Measurements from ENCODE around the gene NAV1.
"Not testable (repeated sequence)": the region's sequence is repeated elsewhere in the genome, so short reads cannot be mapped to it uniquely, and the experiment has no call there.

Gene NAV1

GRCh38 chr1:201565024-201565730, 26.2 kb downstream of the NAV1 start:
- no peak for DNase-seq (ENCODE audit: low read depth)

DNA sequence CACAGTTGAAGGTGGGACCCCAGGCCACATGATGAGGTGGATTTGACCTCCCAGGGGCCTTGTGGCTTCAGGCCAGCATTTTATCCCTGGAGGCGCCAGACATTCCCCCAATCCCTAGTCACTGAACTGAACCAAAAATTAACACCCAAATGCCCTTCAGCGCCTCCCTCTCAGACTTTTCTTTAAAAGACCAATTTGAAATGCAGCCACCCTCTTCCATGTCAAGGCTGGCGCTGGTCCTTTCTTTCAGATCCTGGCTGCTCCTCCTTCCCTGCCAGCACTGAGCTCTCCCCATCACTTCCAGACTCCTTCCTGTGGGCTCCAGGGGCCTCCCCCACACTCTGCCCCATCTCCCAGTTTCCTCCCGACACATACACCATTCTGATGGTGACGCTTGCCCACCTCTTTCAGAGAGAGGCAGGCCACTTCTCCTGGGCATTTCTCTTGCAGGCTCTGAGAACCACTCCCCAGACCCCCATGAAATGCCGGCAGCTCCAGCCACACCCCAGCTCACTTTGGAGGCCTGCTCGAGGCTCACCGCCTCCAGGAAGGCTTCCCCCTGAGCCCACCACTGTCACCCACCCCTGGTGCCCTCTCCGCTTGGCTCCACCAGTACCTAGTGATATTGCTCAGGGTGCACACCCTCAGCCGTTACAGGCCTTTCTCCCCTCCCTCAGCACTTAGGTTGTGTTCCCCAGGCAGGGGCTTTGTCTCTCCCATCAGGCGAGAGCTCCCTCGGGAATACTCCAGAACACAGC, 27.0 kb downstream of the NAV1 start:
- no peak for DNase-seq (ENCODE audit: low read depth)

DNA sequence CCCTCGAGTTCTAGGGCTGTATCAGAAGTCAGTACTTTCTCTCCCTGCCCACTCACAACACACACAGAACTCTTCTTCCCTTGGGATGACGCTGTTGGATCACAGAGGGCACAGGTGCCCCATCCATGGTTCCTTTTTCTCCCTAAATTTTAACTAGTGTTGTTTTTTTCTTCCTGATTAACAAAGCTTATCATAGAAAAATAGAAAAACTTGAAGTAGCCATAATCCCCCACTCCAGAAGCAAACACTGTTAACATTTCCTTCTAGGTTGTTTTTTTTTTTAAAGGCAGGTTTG, 27.5 kb downstream of the NAV1 start:
- no peak for DNase-seq (ENCODE audit: low read depth)

DNA sequence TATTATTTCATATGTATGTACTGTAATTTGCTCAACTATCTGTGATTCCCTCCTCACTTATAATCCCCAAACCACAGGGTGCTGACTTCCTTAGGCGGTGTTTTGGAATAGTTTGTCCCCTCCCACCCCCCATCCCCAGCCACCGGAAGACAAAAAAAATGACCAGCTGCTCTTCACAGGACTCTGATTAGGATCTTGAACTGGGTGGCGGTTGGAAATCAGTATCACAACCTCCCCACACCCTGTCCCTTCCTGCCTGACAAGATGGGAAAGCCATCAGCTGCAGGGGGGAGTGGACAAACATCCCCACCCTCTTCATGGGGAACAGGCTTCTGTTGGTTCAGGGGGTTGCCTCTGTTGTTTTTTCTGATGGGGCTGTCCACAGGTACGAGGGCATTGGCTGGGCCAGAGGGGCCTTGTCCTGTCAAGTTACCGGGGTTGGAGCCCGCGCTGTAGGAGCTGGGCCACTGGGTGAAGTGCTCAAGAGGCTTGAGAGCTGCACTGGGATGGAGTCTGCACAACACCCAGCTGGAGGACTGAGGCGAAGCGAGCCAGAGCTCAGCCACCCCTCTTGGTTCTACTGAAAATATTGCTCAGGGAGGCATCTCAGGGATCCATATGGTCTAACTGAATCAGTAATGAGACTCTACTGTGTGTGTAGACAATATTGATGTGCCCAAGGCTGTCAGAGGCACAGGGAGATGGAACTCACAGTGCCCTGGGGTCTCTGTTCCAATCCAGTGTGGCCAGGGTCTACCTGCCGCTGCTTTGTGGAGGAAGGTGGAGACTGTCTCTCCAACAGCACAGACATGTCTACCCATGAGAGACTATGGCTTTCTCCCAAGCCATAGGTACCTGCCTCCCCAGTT, 28.2 kb downstream of the NAV1 start:
- DNase-seq (ENCODE audit: low read depth) = no peak

- no peak for DNase-seq (ENCODE audit: low read depth)
These were observed 29.3 kb downstream of the NAV1 start for GRCh38 chr1:201568265-201568664.

- no peak for DNase-seq (ENCODE audit: low read depth)
These were observed 29.9 kb downstream of the NAV1 start for GRCh38 chr1:201568859-201569294.

DNA sequence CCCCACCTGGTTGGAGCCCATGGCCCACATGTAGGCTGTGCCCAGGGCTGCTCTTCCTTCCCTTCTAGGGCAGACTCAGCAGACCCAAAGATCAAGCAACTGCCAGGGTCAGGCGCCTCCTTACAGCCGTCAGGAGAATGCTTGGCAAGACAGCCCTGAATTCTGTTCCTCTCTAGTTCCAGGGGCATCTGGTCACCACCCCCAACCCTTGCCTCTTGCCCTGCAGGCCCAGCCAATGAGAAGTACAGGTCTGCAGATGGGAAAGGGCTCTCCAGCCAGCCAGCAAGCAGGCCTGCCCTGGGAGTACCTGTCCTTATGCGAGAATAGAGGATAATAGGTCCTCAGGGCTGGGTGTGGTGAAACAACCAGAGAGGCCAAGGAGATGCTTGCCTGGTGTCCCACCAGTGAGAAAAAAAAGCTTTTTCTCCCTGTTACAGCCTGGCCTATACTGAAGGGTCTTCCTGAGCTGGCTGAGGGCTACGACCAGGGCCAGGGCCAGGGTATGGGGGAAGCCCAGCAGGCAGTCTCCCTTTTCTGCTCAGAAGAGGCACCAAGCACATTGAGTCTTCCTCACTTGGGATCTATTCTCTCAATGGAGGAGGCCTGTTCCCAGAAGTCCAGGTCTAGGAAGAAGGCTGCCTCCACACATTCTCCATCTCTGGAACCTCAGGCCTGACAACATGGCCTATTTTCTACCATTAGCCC, 31.4 kb downstream of the NAV1 start:
- no peak for DNase-seq (ENCODE audit: low read depth)

DNA sequence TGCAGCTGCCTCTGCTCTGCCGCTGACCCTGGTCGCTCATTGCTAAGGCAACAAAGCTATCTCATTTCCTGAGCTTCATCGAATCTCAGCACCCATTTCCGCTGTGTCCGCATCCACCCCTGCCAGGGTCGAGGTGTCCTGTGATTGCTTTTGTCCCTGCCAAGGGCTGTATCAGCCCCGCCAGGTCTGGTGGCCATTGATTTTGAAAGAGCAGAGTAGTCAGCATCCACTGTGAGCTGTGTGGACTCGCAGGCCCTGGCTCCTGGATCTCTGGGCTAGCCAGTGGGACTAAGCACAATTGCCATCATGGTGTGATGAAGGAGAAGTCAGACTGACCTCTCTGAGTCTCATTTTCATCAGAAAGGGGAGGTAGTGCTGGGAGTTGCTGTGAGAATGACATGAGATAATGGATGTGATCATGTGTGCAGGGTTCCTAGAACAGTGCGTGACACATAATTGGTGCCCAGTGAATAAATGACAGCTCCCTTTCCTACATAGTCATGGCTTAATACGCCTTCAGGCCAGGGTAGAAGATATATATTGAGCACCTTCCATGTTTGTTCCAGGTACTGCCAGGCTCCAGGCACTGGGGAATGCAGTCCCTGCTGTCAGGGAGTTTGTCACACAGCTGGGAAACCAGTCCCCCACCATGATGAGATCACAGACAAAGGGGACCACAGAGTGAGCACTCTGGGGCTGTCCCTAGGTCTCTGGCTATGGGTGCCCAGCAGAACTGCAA, 32.1 kb downstream of the NAV1 start:
- DNase-seq (ENCODE audit: low read depth) = no peak

- no peak for DNase-seq (ENCODE audit: low read depth)
These were observed 34.1 kb downstream of the NAV1 start for GRCh38 chr1:201573030-201573429.

GRCh38 chr1:201573923-201574322, 35.0 kb downstream of the NAV1 start:
- no peak for DNase-seq (ENCODE audit: low read depth)

GRCh38 chr1:201575912-201576311, 37.0 kb downstream of the NAV1 start:
- no peak for DNase-seq (ENCODE audit: low read depth)

DNA sequence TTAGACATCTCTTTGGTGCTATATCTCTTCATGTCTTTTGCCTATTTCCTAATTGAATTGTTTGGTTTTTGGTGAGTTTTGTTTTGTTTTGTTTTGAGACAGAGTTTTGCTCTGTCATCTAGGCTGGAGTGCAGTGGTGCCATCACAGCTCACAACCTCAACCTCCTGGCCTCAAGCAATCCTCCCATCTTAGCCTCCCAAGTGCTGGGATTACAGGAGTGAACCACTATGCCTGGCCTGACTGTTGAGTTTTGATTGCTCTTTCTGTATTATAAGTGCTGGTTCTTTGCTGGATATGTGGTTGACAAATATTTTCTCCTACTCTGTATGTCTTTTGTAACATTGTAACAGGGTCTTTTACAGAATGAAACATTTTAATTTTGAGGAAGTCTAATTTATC, 38.0 kb downstream of the NAV1 start:
- DNase-seq (ENCODE audit: low read depth) = no peak

DNA sequence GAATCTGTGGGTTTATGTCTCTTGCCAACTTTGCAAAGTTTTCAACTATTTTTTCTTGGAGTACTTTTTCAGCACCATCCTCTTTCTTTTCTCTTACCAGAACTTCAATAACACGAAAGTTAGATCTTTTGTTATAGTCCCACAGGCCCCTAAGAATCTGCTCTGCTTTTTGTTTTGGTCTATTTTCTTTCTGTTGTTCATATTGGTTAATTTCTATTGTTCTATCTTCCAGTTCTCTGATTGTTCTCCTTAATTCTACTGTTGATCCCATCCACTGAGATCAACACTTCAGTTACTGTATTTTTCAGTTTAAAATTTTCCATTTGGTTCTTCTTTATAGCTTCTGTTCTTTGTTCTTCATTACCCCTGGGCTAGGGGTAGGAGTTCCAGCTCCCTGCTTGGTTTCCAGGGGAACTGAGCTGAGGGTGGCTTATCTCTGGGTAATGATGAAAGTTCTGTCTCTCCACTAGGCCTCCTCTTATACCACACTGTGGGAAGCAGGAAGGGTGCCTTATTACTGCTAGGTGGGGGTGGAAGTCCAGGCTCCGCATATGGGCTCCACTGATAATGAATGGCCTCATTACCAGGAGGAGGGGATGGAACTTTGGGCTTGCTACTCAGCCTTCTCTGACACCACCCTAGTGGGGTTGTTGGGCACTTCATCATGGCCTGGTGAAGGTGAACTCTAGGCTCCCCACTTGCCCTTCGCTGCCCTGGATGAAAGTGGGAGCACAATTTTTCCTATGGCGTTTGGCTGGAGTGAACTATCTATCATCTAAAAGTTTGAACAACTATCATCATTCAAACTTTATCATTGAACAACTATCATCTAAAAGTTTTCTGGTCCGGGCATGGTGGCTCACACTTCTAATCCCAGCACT, 39.3 kb downstream of the NAV1 start:
- DNase-seq (ENCODE audit: low read depth) = no peak

DNA sequence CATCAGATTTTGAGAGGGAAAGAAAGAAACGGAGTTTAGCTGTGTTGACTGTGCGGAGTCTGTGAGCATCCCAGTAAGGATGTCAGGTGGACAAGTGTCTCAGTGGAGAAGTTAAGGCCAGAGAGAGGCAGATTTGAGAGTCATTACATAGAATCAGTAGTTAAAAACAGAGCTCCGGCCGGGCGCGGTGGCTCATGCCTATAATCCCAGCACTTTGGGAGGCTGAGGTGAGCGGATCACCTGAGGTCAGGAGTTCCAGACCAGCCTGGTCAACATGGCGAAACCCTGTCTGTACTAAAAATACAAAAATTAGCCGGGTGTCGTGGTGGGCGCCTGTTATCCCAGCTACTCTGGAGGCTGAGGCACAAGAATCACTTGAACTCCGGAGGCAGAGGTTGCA, 42.4 kb downstream of the NAV1 start:
- not testable (repeated sequence) for DNase-seq (ENCODE audit: low read depth)

DNA sequence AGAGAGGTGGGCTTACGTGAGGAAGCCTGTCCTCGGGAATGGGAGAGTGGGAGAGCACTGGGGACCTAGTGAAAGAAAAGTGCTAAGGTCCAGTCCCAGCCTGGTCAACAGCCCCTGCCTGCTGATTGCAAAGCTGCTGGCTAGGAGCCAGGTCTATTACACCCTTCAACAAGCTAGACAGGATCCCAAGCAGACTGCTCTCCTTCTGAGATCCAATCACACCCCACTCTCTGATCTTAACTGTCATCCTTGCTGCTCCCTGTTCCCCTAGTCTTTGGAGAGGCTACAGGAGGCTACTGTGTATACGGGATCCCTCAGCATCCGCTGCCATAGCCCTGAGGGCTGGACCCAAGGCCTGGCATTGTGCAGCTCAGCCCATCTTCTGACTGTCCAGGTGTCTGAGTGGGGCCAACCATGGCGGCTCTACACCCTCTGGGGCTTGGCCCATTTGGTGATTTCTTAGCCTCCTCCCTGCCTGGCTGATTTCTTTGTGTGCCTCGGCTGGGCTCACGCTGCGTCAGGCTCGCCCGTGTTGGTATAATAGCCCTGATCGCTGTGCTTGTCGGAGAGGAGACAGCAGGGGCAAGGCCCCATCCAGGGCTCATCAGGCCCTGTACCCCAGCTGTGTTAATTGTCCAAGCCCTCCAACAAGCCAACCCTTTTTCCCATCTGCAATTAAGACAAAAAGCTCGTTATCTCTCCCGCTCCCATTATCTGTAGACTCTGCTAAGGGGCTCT, 43.9 kb downstream of the NAV1 start:
- no peak for DNase-seq (ENCODE audit: low read depth)

DNA sequence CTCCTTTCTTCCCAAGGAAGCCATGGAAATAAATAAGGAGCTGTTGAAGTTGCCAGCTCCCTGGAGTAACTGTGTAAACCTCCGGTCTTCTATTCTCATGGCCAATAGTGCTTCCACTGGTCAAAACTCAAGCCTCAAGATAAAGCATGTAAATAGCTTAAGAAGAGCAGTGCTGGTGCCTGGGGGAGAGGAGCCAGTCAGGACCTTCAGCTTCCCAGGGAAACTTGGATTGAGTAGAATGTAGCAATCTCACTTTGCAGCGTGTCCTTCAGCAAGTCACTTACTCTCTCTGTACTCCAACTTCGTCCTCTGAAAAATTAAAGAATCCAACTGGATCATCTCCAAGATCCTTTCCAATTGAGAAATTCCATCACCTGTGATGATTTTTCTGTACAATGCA, 44.7 kb downstream of the NAV1 start:
- DNase-seq (ENCODE audit: low read depth) = no peak

DNA sequence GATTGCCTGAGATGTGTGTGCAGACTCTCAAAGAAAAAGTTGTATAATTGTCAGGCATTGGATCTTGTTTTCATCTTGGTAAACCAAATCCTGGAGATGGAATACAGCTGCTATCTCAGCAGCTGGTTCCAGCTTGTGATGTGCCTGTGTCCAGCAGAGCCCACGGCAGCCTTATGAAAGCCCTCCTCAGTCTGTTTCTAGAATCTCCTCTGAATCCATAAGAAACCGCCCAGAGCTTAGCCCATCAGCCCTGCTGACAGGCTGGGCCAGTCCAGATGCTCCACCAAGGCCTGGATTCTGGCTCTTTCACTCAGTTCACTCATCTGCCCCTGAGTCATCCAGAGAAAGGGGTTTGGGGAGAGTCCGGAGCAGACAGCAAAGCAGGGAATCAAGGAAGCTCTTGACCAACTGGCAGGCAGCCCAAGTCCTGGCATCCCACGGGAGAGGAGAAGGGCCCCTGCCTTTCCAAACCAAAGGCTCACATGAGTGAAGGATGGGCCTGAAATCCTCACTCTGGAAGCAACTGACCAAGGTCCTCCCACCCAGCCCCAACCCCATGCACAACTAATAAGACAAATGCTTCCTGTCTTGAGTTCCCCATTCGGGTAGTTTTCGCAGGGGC, 45.7 kb downstream of the NAV1 start:
- no peak for DNase-seq (ENCODE audit: low read depth)

- DNase-seq (ENCODE audit: low read depth) = no peak
These were observed 46.2 kb downstream of the NAV1 start for GRCh38 chr1:201585093-201585483.

DNA sequence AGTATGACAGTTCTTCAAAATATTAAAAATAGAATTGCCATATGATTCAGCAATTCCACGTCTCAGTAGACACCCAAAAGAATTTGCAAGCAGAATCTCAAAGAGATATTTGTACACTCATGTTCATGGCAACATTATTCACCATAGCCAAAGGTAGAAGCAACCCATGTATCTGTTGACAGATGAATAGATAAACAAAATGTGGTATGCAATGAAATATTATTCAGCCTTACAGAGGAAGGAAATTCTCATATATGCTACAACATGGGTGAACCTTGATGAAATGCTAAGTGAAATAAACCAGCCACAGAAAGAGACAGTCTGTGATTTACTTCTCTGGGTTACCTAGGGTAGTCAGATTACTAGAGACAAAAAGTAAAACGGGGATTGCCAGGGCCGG, 47.0 kb downstream of the NAV1 start:
- DNase-seq (ENCODE audit: low read depth) = no peak
